H9 (cell line): ENCODE results near the gene OR8K3. TPM values are rescaled to one million over a fixed set of nuclear protein-coding genes. Genes with fewer than 3 reads are reported as not detected.

Experiments used
- DNase-seq: peaks from one replicate; pipeline ENCODE4 v3.0.0-alpha.2; 2017
- H2AFZ ChIP-seq: one replicate; pipeline ENCODE4 v1.6.1; 2013; ENCODE audit warnings: mild to moderate bottlenecking, low read length, control low read depth, moderate library complexity
- H2AK5ac ChIP-seq: 2 replicates; pipeline ENCODE4 v1.6.1; 2013; ENCODE audit warnings: low read length, control low read depth, mixed read lengths; ENCODE audit not compliant: insufficient read length
- H2BK120ac ChIP-seq: one replicate; pipeline ENCODE4 v1.6.1; 2013; ENCODE audit warnings: low read depth, mild to moderate bottlenecking, low read length, control low read depth, inconsistent platforms; ENCODE audit not compliant: poor library complexity, severe bottlenecking
- H2BK12ac ChIP-seq: 2 replicates; pipeline ENCODE4 v1.6.1; 2013; ENCODE audit warnings: low read length, control low read depth, mixed read lengths, low read depth; ENCODE audit not compliant: insufficient read length
- H2BK15ac ChIP-seq: 2 replicates; pipeline ENCODE4 v1.6.1; 2013; ENCODE audit warnings: low read depth, low read length, control low read depth
- H2BK20ac ChIP-seq: one replicate; pipeline ENCODE4 v1.6.1; 2013; ENCODE audit warnings: low read depth, mild to moderate bottlenecking, low read length, control low read depth, inconsistent platforms; ENCODE audit not compliant: poor library complexity, severe bottlenecking
- H2BK5ac ChIP-seq: 2 replicates; pipeline ENCODE4 v1.6.1; 2013; ENCODE audit warnings: low read length, control low read depth, mixed read lengths; ENCODE audit not compliant: insufficient read length
- H3K14ac ChIP-seq: 2 replicates; pipeline ENCODE4 v1.6.1; 2013; ENCODE audit warnings: low read length, control low read depth; ENCODE audit not compliant: insufficient read depth
- H3K18ac ChIP-seq: 2 replicates; pipeline ENCODE4 v1.6.1; 2013; ENCODE audit warnings: low read depth, mild to moderate bottlenecking, mixed read lengths, low read length, control low read depth; ENCODE audit not compliant: insufficient read length
- H3K23ac ChIP-seq: 2 replicates; pipeline ENCODE4 v1.6.1; 2013; ENCODE audit warnings: low read length, control low read depth, mixed read lengths, low read depth; ENCODE audit not compliant: insufficient read length
- H3K23me2 ChIP-seq: 2 replicates; pipeline ENCODE4 v1.6.1; 2013; ENCODE audit warnings: low read depth, mild to moderate bottlenecking, mixed read lengths, low read length, control low read depth; ENCODE audit not compliant: insufficient read length, poor library complexity, severe bottlenecking
- H3K27ac ChIP-seq: 2 replicates; pipeline ENCODE4 v1.5.1; 2013; ENCODE audit warnings: low read length, control low read depth, mixed read lengths, low read depth; ENCODE audit not compliant: insufficient read length
- H3K27me3 ChIP-seq: 2 replicates; pipeline ENCODE4 v1.6.1; 2013; ENCODE audit warnings: low read length, control low read depth, inconsistent platforms; ENCODE audit not compliant: insufficient read depth
- H3K4ac ChIP-seq: 2 replicates; pipeline ENCODE4 v1.6.1; 2013; ENCODE audit warnings: low read depth, mild to moderate bottlenecking, control low read depth, inconsistent platforms, low read length, moderate library complexity
- H3K4me1 ChIP-seq: 2 replicates; pipeline ENCODE4 v1.6.1; 2013; ENCODE audit warnings: low read length, control low read depth, inconsistent platforms; ENCODE audit not compliant: insufficient read depth
- H3K4me2 ChIP-seq: 2 replicates; pipeline ENCODE4 v1.6.1; 2013; ENCODE audit warnings: low read length, control low read depth, mixed read lengths; ENCODE audit not compliant: insufficient read length, insufficient read depth
- H3K56ac ChIP-seq: 2 replicates; pipeline ENCODE4 v1.6.1; 2013; ENCODE audit warnings: low read depth, mild to moderate bottlenecking, mixed read lengths, low read length, control low read depth; ENCODE audit not compliant: insufficient read length
- H3K79me1 ChIP-seq: 2 replicates; pipeline ENCODE4 v1.6.1; 2013; ENCODE audit warnings: low read depth, mild to moderate bottlenecking, moderate library complexity, low read length, control low read depth, inconsistent platforms; ENCODE audit not compliant: insufficient read depth, poor library complexity, severe bottlenecking
- H3K79me2 ChIP-seq: 2 replicates; pipeline ENCODE4 v1.6.1; 2013; ENCODE audit warnings: low read length, control low read depth, inconsistent platforms; ENCODE audit not compliant: insufficient read depth
- H3K9ac ChIP-seq: 2 replicates; pipeline ENCODE4 v1.6.1; 2013; ENCODE audit warnings: low read length, control low read depth, mixed read lengths; ENCODE audit not compliant: insufficient read length; ENCODE audit errors: extremely low read depth
- H3K9me3 ChIP-seq: one replicate; pipeline ENCODE4 v1.6.1; 2013; ENCODE audit warnings: low read depth, low read length, inconsistent platforms; ENCODE audit not compliant: control insufficient read depth
- H3T11ph ChIP-seq: one replicate; pipeline ENCODE4 v1.6.1; 2013; ENCODE audit warnings: mild to moderate bottlenecking, low read length, control low read depth, inconsistent platforms
- H4K20me1 ChIP-seq: one replicate; pipeline ENCODE4 v1.6.1; 2013; ENCODE audit not compliant: control insufficient read depth, insufficient read length, insufficient read depth
- H4K5ac ChIP-seq: 2 replicates; pipeline ENCODE4 v1.6.1; 2013; ENCODE audit warnings: low read depth, mild to moderate bottlenecking, mixed read lengths, low read length, control low read depth; ENCODE audit not compliant: insufficient read length
- H4K8ac ChIP-seq: replicated peaks from 2 replicates; pipeline ENCODE4 v1.6.1; 2013; ENCODE audit warnings: low read length, control low read depth, mixed read lengths, low read depth; ENCODE audit not compliant: insufficient read length
- H4K91ac ChIP-seq: 2 replicates; pipeline ENCODE4 v1.6.1; 2013; ENCODE audit warnings: low read depth, mild to moderate bottlenecking, moderate library complexity, mixed read lengths, low read length, control low read depth; ENCODE audit not compliant: insufficient read length
- H3K27ac Mint-ChIP-seq, 3 experiments: 2 replicates in 2 of 3; 3 replicates in 1 of 3; pipeline ENCODE4 v1.8.0; 2020 to 2021; ENCODE audit warnings: mixed read lengths in 3 of 3, mild to moderate bottlenecking in 1 of 3, moderate library complexity in 1 of 3
- H3K27me3 Mint-ChIP-seq: 2 replicates; pipeline ENCODE4 v1.8.0; 2021; ENCODE audit warnings: low read depth, mild to moderate bottlenecking, moderate library complexity, mixed read lengths
- H3K36me3 Mint-ChIP-seq, 3 experiments: 2 replicates in 2 of 3; 3 replicates in 1 of 3; pipeline ENCODE4 v1.8.0; 2020 to 2021; ENCODE audit warnings: low read depth in 3 of 3, mixed read lengths in 3 of 3; ENCODE audit not compliant: insufficient read depth in 1 of 3
- H3K4me1 Mint-ChIP-seq, 2 experiments: 2 replicates each; pipeline ENCODE4 v1.8.0; 2020; ENCODE audit warnings: mixed read lengths in 2 of 2
- H3K4me3 Mint-ChIP-seq, 2 experiments: 2 replicates in 1 of 2; 3 replicates in 1 of 2; pipeline ENCODE4 v1.8.0; 2020 to 2021; ENCODE audit warnings: mild to moderate bottlenecking in 2 of 2, mixed read lengths in 2 of 2, moderate library complexity in 1 of 2
- H3K9me3 Mint-ChIP-seq, 2 experiments: 2 replicates in 1 of 2; 3 replicates in 1 of 2; pipeline ENCODE4 v1.8.0; 2020; ENCODE audit warnings: mild to moderate bottlenecking in 2 of 2, mixed read lengths in 2 of 2, moderate library complexity in 1 of 2
- CTCF ChIP-seq: fragments of 200-600 bp; sonication (generic); conservative IDR thresholded peaks from 3 replicates; pipeline ENCODE4 v1.8.0; 2021; ENCODE audit warnings: antibody characterized with exemption, mild to moderate bottlenecking
- WGBS: extraction: QIAGEN DNeasy Blood & Tissue Kit; methylation state at CpG from one replicate; pipeline ENCODE4 v1.1.7; 2013; ENCODE audit warnings: missing lambda C conversion rate, low lambda C conversion rate, mixed read lengths; ENCODE audit not compliant: insufficient read length; ENCODE audit errors: extremely low coverage; 5-methylcytosine and 5-hydroxymethylcytosine counted together
- total RNA-seq: library from RNA; stranded (reverse); gene quantifications from 2 replicates; pipeline ENCODE4 v1.2.1, GENCODE V29; 2021

OR8K3 gene
- total RNA-seq, 1 experiment from 2014 or later: not detected

GRCh38 chr11:56296898-56297297 lies 18.0 kb upstream of the OR8K3 start:
- Mint-ChIP-seq H3K4me3 (no peak overlapping the region), H3K36me3 (no peaks in the 10 kb centered on the region), H3K9me3 (peaks cover 0 to 6% of the 10 kb centered on the region in 2 experiments; a peak in 2 of 5 replicates), H3K4me1 (no peaks in the 10 kb centered on the region), H3K27me3 (no peaks in the 10 kb centered on the region), H3K27ac (no peak overlapping the region)
- Histone ChIP-seq H3K14ac (no peak overlapping the region), H3K27ac (no peak overlapping the region), H3K18ac (no peak overlapping the region), H3K23me2 (no peaks in the 10 kb centered on the region), H4K20me1 (no peaks in the 10 kb centered on the region), H2BK120ac (no peak overlapping the region), H3K27me3 (no peaks in the 10 kb centered on the region), H2BK12ac (no peak overlapping the region), H4K91ac (no peak overlapping the region), H3K4me2 (no peak overlapping the region), H4K5ac (no peak overlapping the region), H2AK5ac (no peak overlapping the region), H2BK20ac (no peak overlapping the region), H3K4me1 (no peaks in the 10 kb centered on the region), H3K23ac (no peak overlapping the region), H3K79me1 (no peaks in the 10 kb centered on the region), H3K9ac (no peak overlapping the region), H3K4ac (no peak overlapping the region), H3K56ac (no peak overlapping the region), H2BK5ac (no peak overlapping the region), H3K79me2 (no peaks in the 10 kb centered on the region), H3K9me3 (no peaks in the 10 kb centered on the region), H4K8ac (no peak overlapping the region), H2AFZ (no peak overlapping the region), H3T11ph (no peak overlapping the region), H2BK15ac (no peak overlapping the region)
- no peak for DNase-seq
- no CpG with 5 or more reads among the region's 4 CpGs for WGBS
- TF ChIP-seq CTCF: no peak
